CD4-positive, alpha-beta T cell (primary cell): ENCODE measurements around the gene NFE2L1. TPM values are rescaled to one million over a fixed set of nuclear protein-coding genes. Genes with fewer than 3 reads are reported as not detected.

Source experiments
- ATAC-seq: fragments of 200-7000 bp; cut with Tn5 transposase; one replicate; pipeline ENCODE4 v1.10.0; 2022; ENCODE audit warnings: mild to moderate bottlenecking; ENCODE audit not compliant: poor library complexity
- CTCF ChIA-PET: fragments of 350-600 bp; sonication (Branson Sonifier 250); formaldehyde crosslinking; loops from one replicate; lab custom pipeline; 2021; ENCODE audit warnings: antibody characterized with exemption, inconsistent platforms; lab: Charles Lee
- POLR2A ChIA-PET: fragments of 350-600 bp; sonication (Branson Sonifier 250); formaldehyde crosslinking; loops from one replicate; lab custom pipeline; 2021; ENCODE audit warnings: antibody characterized with exemption, inconsistent platforms; lab: Charles Lee
- DNase-seq, 14 experiments: peaks; one replicate each; pipeline ENCODE4 v3.0.0-alpha.2; 2013 to 2020; ENCODE audit warnings: mixed read lengths in 2 of 14
- H3K27ac ChIP-seq, 2 donors: one replicate each; pipeline versions ENCODE4 v1.5.1 to v1.7.0; 2013; ENCODE audit warnings: low read length in 2 of 2, low read depth in 1 of 2, mild to moderate bottlenecking in 1 of 2
- H3K27me3 ChIP-seq, 2 experiments: 1 replicate in 1 of 2; 2 replicates in 1 of 2; pipeline versions ENCODE4 v1.6.1 to v1.7.0; 2013; ENCODE audit warnings: low read length in 2 of 2, control low read depth in 1 of 2, mild to moderate bottlenecking in 1 of 2, moderate library complexity in 1 of 2; ENCODE audit not compliant: insufficient read depth in 2 of 2, control insufficient read depth in 1 of 2
- H3K36me3 ChIP-seq: one replicate; pipeline ENCODE4 v1.6.1; 2013; ENCODE audit warnings: low read length, control low read depth; ENCODE audit not compliant: insufficient read depth
- H3K4me1 ChIP-seq: one replicate; pipeline ENCODE4 v1.6.1; 2013; ENCODE audit warnings: low read length, control low read depth; ENCODE audit not compliant: insufficient read depth
- H3K4me3 ChIP-seq: one replicate; pipeline ENCODE4 v1.5.1; 2013; ENCODE audit warnings: mild to moderate bottlenecking, low read length, moderate library complexity
- H3K9me3 ChIP-seq, 2 experiments: 1 replicate in 1 of 2; 2 replicates in 1 of 2; pipeline versions ENCODE4 v1.6.1 to v1.7.0; 2013; ENCODE audit warnings: low read length in 2 of 2, mild to moderate bottlenecking in 2 of 2, control low read depth in 1 of 2, moderate library complexity in 1 of 2; ENCODE audit not compliant: control insufficient read depth in 1 of 2, insufficient read depth in 1 of 2
- H3K27ac Mint-ChIP-seq: one replicate; pipeline ENCODE4 v1.8.0; 2020; ENCODE audit warnings: mixed read lengths
- H3K27me3 Mint-ChIP-seq: one replicate; pipeline ENCODE4 v1.8.0; 2021; ENCODE audit warnings: mixed read lengths
- H3K36me3 Mint-ChIP-seq: one replicate; pipeline ENCODE4 v1.8.0; 2021; ENCODE audit warnings: low read depth, mixed read lengths
- H3K4me1 Mint-ChIP-seq: one replicate; pipeline ENCODE4 v1.8.0; 2021; ENCODE audit warnings: low read depth, mixed read lengths
- H3K4me3 Mint-ChIP-seq: one replicate; pipeline ENCODE4 v1.8.0; 2020; ENCODE audit warnings: mild to moderate bottlenecking, mixed read lengths
- H3K9me3 Mint-ChIP-seq: one replicate; pipeline ENCODE4 v1.8.0; 2020; ENCODE audit warnings: mixed read lengths
- intact Hi-C, 2 experiments: fragments of 100-400 bp; cut with DNase I in 1 of 2; cut with micrococcal nuclease in 1 of 2; formaldehyde crosslinking; loops; one replicate each; pipeline versions ENCODE4 v1.15.1 to v1.9.0; 2023 to 2025; cut with DNase I, micrococcal nuclease
- total RNA-seq, 174 experiments: library from RNA in 2 of 174; stranded (reverse) in 2 of 174; gene quantifications; one replicate each; pipeline ENCODE4 v1.2.3 and lab custom pipeline; 2021 to 2026
- TF ChIP-seq, protein P1 (sequence below): fragments of 200-600 bp; IDR thresholded peaks from one replicate; pipeline ENCODE4 v1.8.0; 2022; ENCODE audit warnings: antibody characterized with exemption, mild to moderate bottlenecking

NFE2L1 gene
- total RNA-seq, 2 experiments from 2014 or later, result 28.1 to 30.6 TPM

DNA sequence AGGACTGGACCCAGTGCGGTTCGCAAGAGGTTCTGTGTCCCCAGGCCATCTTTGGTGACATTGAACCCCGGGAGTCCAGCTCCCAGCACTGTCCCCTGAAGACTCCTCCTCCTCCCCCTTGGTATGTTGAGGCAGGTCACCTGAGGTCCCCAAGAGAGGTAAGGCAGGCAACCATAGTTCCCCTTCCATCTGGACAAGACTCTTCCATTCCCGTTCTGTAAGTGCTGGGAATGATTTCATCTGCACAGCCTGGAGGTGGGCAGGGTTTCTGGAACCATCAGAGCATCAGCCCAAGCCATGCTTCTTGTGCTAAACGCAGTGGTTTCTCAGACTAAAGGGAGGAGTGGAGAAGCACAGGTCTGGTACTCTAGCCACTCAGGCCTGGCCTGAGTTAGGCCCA, 35.5 kb upstream of the NFE2L1 start:
- ChIA-PET CTCF (interaction anchor here (0.8 to 2.4 kb wide), 5 partner anchors 13 to 600 kb away, joined by 3 to 13 read pairs (median 7); partner anchors contain the start of gene CDK5RAP3), POLR2A (no interaction called here)
- H3K27me3 ChIP-seq, result peaks cover 29 to 46% of the 10 kb centered on the region in 2 experiments
- no peaks in the 10 kb centered on the region for H3K9me3 ChIP-seq
- H3K36me3 ChIP-seq, result no peaks in the 10 kb centered on the region
- H3K4me1 ChIP-seq, result peaks cover 14% of the 10 kb centered on the region
- Mint-ChIP-seq H3K9me3 (no peaks in the 10 kb centered on the region), H3K4me3 (peak overlapping the region; percentile 56), H3K27ac (no peak overlapping the region), H3K36me3 (no peaks in the 10 kb centered on the region), H3K27me3 (peaks cover 59% of the 10 kb centered on the region), H3K4me1 (peaks cover 16% of the 10 kb centered on the region)
- no peak for ATAC-seq
- H3K4me3 ChIP-seq, result no peak overlapping the region
- H3K27ac ChIP-seq, result no peak overlapping the region
- intact Hi-C loops, result no loop called here
- TF ChIP-seq, protein P1, sequence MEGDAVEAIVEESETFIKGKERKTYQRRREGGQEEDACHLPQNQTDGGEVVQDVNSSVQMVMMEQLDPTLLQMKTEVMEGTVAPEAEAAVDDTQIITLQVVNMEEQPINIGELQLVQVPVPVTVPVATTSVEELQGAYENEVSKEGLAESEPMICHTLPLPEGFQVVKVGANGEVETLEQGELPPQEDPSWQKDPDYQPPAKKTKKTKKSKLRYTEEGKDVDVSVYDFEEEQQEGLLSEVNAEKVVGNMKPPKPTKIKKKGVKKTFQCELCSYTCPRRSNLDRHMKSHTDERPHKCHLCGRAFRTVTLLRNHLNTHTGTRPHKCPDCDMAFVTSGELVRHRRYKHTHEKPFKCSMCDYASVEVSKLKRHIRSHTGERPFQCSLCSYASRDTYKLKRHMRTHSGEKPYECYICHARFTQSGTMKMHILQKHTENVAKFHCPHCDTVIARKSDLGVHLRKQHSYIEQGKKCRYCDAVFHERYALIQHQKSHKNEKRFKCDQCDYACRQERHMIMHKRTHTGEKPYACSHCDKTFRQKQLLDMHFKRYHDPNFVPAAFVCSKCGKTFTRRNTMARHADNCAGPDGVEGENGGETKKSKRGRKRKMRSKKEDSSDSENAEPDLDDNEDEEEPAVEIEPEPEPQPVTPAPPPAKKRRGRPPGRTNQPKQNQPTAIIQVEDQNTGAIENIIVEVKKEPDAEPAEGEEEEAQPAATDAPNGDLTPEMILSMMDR, result no peak
- no peak for DNase-seq

DNA sequence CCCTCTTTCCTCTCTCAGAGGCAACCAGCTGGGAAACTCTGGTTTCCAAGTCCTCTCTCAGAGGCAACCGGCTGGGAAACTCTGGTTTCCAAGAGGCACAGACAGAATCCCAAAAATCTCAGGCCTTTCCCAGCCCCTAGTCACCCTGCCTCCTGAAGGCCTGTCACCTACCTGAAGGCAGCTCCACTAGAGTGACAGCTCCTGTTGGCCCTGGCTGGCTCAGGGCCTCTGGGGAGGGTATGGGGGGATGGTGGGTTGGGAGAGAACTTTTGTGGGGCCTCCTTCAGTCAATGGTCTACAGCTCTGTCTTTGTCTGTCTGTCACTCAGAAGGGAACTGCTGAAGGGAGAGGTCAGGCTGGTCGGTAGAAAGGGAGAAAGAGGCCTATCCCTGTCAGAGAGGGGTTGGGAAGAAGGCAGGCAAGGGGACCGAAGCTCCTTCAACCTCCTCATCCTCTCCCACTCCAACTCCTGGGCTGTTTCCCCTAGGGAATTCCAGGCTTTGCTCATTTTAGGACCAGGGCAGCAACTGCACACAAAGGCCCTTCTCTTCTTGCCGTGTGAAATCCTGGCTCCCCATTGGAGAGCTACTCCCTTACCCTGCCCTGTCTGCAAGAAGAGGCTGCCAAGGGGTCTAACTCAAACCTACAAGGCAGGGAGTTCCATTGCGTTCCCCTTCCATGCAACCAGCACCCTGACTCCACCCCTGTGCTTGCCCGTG, 34.1 kb upstream of the NFE2L1 start:
- Histone ChIP-seq H3K9me3 (no peaks in the 10 kb centered on the region), H3K36me3 (no peaks in the 10 kb centered on the region), H3K4me3 (no peak overlapping the region), H3K4me1 (peaks cover 14% of the 10 kb centered on the region), H3K27ac (no peak overlapping the region), H3K27me3 (peaks cover 27 to 42% of the 10 kb centered on the region in 2 experiments)
- H3K27me3 Mint-ChIP-seq, result peaks cover 58% of the 10 kb centered on the region
- no peaks in the 10 kb centered on the region for H3K9me3 Mint-ChIP-seq
- peaks cover 16% of the 10 kb centered on the region for H3K4me1 Mint-ChIP-seq
- TF ChIP-seq, protein P1, result no peak
- DNase-seq, result no peak
- no peak for ATAC-seq
- intact Hi-C loops, result no loop called here
- CTCF ChIA-PET, result no interaction called here
- H3K27ac Mint-ChIP-seq, result no peak overlapping the region
- H3K36me3 Mint-ChIP-seq, result no peaks in the 10 kb centered on the region
- no peak overlapping the region for H3K4me3 Mint-ChIP-seq
- POLR2A ChIA-PET, result interaction anchor here (0.5 kb wide), 1 partner anchor 176 kb away, joined by 3 read pairs; no protein-coding TSS in a partner anchor

DNA sequence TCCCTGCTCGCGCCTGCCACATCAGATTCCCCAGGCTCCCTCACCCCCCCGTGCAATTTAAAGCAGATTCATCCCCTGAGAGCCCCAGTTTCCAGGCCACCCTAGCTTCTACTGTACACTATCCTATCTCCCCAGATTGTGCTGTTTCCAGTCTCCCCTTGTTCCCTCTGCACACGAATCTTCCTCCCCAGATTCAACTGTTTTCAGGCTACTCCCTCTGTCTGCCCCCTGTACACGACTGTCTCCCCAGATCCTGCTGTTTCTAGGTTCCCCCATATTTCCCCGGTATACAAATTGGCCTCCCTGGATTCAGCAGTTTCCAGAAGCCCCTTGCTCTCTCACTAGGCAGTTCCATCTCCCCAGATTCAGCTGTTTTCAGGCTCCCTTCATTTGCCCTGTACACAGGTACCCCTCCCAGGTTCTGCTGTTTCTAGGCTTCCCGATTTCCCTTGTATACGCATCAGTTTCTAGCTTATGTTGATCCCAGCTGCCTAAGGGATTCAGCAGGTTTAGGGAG, 33.5 kb upstream of the NFE2L1 start:
- ATAC-seq (no peak), DNase-seq (no peak)
- Histone ChIP-seq H3K27ac (no peak overlapping the region), H3K4me1 (peaks cover 14% of the 10 kb centered on the region), H3K27me3 (peaks cover 27 to 42% of the 10 kb centered on the region in 2 experiments), H3K36me3 (no peaks in the 10 kb centered on the region), H3K9me3 (no peaks in the 10 kb centered on the region), H3K4me3 (no peak overlapping the region)
- intact Hi-C loops, result loop anchor here in 1 of 2 experiments (5.0 kb wide), 1 partner anchor 172 kb away; the partner anchor contains the start of gene SCRN2
- peaks cover 57% of the 10 kb centered on the region for H3K27me3 Mint-ChIP-seq
- no peak overlapping the region for H3K27ac Mint-ChIP-seq
- POLR2A ChIA-PET, result interaction anchor here (0.5 kb wide), 1 partner anchor 175 kb away, joined by 3 read pairs; no protein-coding TSS in a partner anchor
- CTCF ChIA-PET, result no interaction called here
- TF ChIP-seq, protein P1, result no peak
- H3K4me1 Mint-ChIP-seq, result peaks cover 16% of the 10 kb centered on the region
- H3K36me3 Mint-ChIP-seq, result no peaks in the 10 kb centered on the region
- no peaks in the 10 kb centered on the region for H3K9me3 Mint-ChIP-seq
- no peak overlapping the region for H3K4me3 Mint-ChIP-seq
